Right lobe of liver (tissue), 6 donors: ENCODE data around the gene DACH1. TPM values are rescaled to one million over a fixed set of nuclear protein-coding genes. Genes with fewer than 3 reads are reported as not detected.

Source experiments
- ATAC-seq, 4 donors: fragments of 200-7000 bp; cut with Tn5 transposase; one replicate each; pipeline ENCODE4 v1.9.1; 2020; ENCODE audit warnings: mild to moderate bottlenecking in 4 of 4, moderate library complexity in 4 of 4
- DNase-seq, 3 donors: peaks; one replicate each; pipeline ENCODE4 v3.0.0-alpha.2; 2020
- H3K27ac ChIP-seq, 3 donors: fragments of 200-600 bp; one replicate each; pipeline ENCODE4 v1.8.0; 2022
- H3K27me3 ChIP-seq, 2 donors: fragments of 200-600 bp; one replicate each; pipeline ENCODE4 v1.8.0; 2022
- H3K36me3 ChIP-seq, 4 donors: fragments of 200-600 bp; sonication (generic) in 1 of 4; one replicate each; pipeline versions ENCODE4 v1.5.1 to v1.8.0; 2017 to 2022; ENCODE audit warnings: control low read depth in 1 of 4
- H3K4me1 ChIP-seq, 4 donors: fragments of 200-600 bp; sonication (generic) in 1 of 4; one replicate each; pipeline versions ENCODE4 v1.5.1 to v1.8.0; 2017 to 2022; ENCODE audit warnings: control low read depth in 1 of 4
- H3K4me3 ChIP-seq, 3 donors: fragments of 200-600 bp; one replicate each; pipeline ENCODE4 v1.8.0; 2022
- H3K9me3 ChIP-seq, 4 donors: fragments of 200-600 bp; sonication (generic) in 1 of 4; one replicate each; pipeline versions ENCODE4 v1.5.1 to v1.8.0; 2017 to 2022; ENCODE audit warnings: control low read depth in 1 of 4
- CTCF ChIP-seq, 4 donors: fragments of 200-600 bp in 3 of 4; fragments of 450-650 bp in 1 of 4; IDR thresholded peaks; one replicate each; pipeline versions ENCODE4 v1.5.1 to v1.8.0; 2016 to 2022; ENCODE audit warnings: antibody characterized with exemption in 4 of 4, mild to moderate bottlenecking in 2 of 4
- POLR2A ChIP-seq: fragments of 450-650 bp; IDR thresholded peaks from one replicate; pipeline ENCODE4 v1.6.1; 2017; ENCODE audit warnings: antibody characterized with exemption, mild to moderate bottlenecking
- WGBS: methylation state at CpG from one replicate; pipeline ENCODE4 v1.1.6; 2018; ENCODE audit warnings: low coverage, low lambda C conversion rate; ENCODE audit not compliant: insufficient coverage; ENCODE audit errors: missing lambda C conversion rate; 5-methylcytosine and 5-hydroxymethylcytosine counted together
- intact Hi-C, 2 donors: fragments of 100-400 bp; cut with DNase I; formaldehyde crosslinking; loops; one replicate each; pipeline versions ENCODE4 v1.11.2 to v1.14.1; 2022
- total RNA-seq, 6 experiments: library from RNA; depleted of rRNA in 2 of 6; stranded (reverse); fragments of >200 nt in 2 of 6; fragmentation: NEBNext Ultra II Directional in 3 of 6; extraction: Animal tissue kit (Norgen Biotek cat#: 25700) in 3 of 6; gene quantifications; one replicate each; pipeline versions ENCODE4 v1.1.0 to v1.2.4, GENCODE V29; 2016 to 2023
- donor health status: DM: no; HTN: yes; CAD: no.
- donor health status: DM: no; HTN: no; CAD: no.
- donor health status: DM: no; HTN: no; CAD: no.
- donor health status: DM: no; HTN: yes; CAD: no.
- donor health status: DM: no; HTN: yes; CAD: no.

The DACH1 gene
- total RNA-seq, 6 experiments from 2014 or later: 0.80 to 1.5 (median 0.94) TPM

- 64% methylated on average over 1 of the region's 1 CpG for WGBS
- TF ChIP-seq POLR2A: no peak
- no peak for TF ChIP-seq CTCF (IDR thresholded peaks at IDR 0.05)
These were observed 145.9 kb downstream of the DACH1 start for GRCh38 chr13:71721104-71721503.

DNA sequence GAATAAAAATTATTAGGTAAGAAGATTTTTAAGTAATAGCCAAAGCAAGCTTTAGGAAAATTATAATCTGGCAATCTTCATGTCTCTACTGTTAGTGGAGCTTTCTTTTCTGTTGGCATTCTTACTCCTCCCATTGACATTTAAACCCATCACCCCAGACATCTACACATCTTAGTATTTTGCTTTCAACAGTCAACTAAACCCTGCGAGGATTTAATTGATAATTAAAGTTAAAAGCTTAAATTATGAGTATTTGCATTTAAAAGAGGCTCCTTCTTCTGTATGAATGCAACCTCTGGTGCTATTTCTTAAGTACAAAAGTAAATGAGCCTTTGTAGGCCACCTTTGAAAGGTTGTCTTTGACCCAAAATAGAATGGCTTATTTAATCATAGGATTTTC lies 148.1 kb downstream of the DACH1 start:
- DNase-seq (no peak), ATAC-seq (no peak)
- Histone ChIP-seq H3K9me3 (no peaks in the 10 kb centered on the region), H3K27me3 (no peaks in the 10 kb centered on the region), H3K4me3 (no peak overlapping the region), H3K27ac (no peak overlapping the region), H3K36me3 (no peaks in the 10 kb centered on the region), H3K4me1 (no peaks in the 10 kb centered on the region)
- no peak for TF ChIP-seq CTCF (IDR thresholded peaks at IDR 0.05)
- TF ChIP-seq POLR2A: no peak
- WGBS: 59% methylated on average over 1 of the region's 1 CpG
- intact Hi-C loops: no loop called here

More at GRCh38 chr13:71721104-71721503, 145.9 kb downstream of the DACH1 start:
- intact Hi-C loops: no loop called here
- H3K27me3 ChIP-seq: no peaks in the 10 kb centered on the region
- H3K27ac ChIP-seq: no peak overlapping the region
- ATAC-seq (no peak), DNase-seq (no peak)
- no peaks in the 10 kb centered on the region for H3K36me3 ChIP-seq
- no peaks in the 10 kb centered on the region for H3K4me1 ChIP-seq
- no peak overlapping the region for H3K4me3 ChIP-seq
- no peaks in the 10 kb centered on the region for H3K9me3 ChIP-seq

- no peak for ATAC-seq
- Histone ChIP-seq H3K4me1 (no peaks in the 10 kb centered on the region), H3K27ac (no peak overlapping the region), H3K4me3 (no peak overlapping the region), H3K9me3 (no peaks in the 10 kb centered on the region), H3K27me3 (no peaks in the 10 kb centered on the region), H3K36me3 (no peaks in the 10 kb centered on the region)
- intact Hi-C loops: no loop called here
- WGBS: 39% methylated on average over 2 of the region's 2 CpGs
- no peak for DNase-seq
- TF ChIP-seq POLR2A (no peak), CTCF (IDR thresholded peaks at IDR 0.05) (no peak)
These were observed 152.1 kb downstream of the DACH1 start for GRCh38 chr13:71714802-71715375.

DNA sequence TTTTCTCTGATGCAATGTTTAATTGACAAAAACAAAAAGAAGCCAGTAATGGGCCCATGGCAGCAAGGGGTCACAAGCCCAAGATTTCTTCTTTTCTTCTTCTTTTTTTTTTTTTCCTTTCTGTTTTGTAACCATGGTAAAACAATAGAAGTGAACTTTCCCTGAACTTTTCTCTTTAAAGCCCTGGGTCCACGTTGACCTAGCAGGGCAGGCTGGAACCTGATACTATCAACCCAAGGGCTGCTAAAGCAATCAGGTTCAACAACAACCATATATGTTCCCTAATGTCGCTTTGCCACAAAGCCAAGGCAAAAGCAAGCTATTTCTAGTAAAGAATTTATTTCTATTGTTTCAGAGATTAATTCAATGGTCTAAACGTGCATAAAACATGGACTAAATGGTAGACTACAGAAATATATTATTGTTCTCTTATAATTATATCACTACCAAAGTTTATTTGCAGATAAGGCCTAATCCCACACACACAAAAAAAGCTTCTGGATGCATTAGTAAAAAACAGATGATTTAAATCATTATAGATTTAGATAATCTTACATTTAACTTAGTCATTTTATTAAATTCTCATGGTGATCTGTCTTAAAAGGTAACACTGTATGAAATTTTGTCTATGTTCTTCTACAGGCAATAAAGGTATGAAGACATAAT lies 153.9 kb downstream of the DACH1 start:
- Histone ChIP-seq H3K4me3 (no peak overlapping the region), H3K27me3 (no peaks in the 10 kb centered on the region), H3K9me3 (no peaks in the 10 kb centered on the region), H3K4me1 (no peaks in the 10 kb centered on the region), H3K36me3 (no peaks in the 10 kb centered on the region), H3K27ac (no peak overlapping the region)
- TF ChIP-seq POLR2A (no peak), CTCF (IDR thresholded peaks at IDR 0.05) (no peak)
- intact Hi-C loops: no loop called here
- no peak for DNase-seq
- 25% methylated on average over 3 of the region's 3 CpGs for WGBS
- ATAC-seq: peak in 2 of 4 donors; percentile 33 to 40
